NCI-H774 (cell line): ENCODE data around the gene PRKCA.
"Not testable (repeated sequence)": the region's sequence is repeated elsewhere in the genome, so short reads cannot be mapped to it uniquely, and the experiment has no call there.

Experiments
- DNase-seq: peaks from one replicate; lab custom pipeline; 2025; lab: John Stamatoyannopoulos, UW

PRKCA gene

DNA sequence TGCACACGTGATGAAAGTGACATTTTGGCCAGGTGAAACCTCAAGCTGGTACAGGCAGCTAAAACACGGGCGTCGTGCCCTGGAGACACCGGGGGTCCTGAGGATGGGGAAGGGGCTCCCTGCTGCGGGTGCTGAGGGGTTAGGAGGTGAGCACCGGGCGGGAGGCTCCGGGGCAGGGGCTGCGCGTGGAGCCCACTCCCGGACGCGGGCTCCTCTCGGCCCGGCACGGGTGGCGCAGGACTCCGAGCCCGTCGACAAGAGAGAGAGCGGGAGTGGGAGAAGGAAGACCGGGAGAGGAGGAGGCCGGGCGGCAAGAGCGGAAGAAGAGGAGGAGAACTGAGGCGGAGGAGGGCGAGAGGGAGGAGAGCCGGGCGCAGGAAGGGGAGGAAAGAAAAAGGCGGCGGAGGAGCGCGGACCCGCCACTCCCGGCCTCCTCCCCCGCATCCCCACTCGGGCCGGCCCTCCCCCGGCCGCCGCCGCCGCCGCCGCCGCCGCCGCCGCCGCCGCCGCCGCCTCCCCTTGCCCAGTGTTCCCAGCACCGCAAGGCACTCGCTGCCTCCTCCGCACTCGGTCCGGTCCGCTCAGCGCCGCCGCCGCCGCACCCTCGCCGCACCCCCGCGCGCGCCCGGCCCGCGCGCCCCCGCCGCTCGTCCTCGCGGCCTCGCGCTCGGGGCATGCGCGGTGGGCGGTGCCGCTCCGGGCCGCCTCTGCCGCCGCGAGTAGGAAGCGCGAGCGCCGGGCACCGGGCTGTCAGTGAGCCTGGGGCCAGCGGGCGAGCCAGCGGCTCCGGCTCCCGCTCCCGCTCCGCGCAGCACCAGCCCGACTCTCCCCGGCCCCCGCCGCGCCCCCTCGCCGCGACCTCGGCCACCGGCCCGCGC is at the start of gene PRKCA:
Gene PRKCA (plus strand): TSS at position 750 of the 878 bp plus-strand sequence.
- peak; percentile 91 for DNase-seq

DNA sequence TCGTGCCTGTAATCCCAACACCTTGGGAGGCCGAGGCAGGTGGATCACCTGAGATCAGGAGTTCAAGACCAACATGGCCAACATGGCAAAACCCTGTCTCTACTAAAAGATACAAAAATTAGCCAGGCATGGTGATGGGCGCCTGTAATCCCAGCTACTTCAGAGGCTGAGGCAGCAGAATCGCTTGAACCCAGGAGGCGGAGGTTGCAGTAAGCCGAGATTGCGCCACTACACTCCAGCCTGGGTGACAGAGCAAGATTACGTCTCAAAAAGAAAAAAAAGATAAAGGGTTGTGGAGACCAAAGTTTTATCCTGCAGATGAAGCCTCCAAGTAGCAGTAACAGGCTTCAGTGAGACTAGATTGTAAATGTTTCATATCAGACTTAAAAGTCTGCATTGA is 49.0 kb upstream of the PRKCA start:
- not testable (repeated sequence) for DNase-seq

DNA sequence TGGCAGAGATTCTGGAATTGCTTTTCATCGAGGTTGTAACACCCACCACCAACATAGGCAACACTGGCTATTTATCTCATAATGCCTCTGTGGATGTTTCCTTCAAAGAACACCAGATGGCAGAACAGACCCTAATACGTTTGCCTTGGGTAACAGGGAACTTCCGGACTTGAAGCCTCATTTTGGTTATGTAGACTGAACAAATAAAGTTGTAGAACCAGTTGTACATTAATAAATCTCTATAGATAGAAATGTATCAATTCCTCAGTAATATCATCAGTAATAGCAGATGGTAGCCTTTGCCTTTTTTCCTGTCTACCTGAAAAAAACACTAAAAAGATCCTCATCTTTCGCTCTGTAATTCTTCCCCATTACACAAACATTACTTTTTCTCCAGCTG is 47.3 kb upstream of the PRKCA start:
- DNase-seq: peak; percentile 77

DNA sequence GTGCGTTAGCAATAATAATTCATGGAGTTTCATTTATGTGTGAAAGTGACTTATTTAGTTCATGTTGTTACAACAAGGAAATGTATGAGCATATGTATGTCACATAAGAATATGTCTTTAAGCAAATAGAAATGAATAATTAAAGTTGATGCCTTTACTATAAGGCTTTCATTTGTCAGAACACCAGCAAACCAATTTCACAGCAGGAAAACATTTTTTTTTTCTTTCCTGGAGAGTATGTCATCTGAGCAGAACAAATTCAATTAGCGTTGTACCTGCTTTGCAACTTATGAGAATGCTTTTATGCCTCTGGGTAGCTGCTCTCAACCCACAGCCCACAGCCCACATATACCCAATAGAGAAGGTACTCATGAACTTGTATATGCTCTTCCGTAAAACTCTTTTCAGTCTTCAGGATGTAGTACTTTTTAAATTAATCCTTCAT is 46.9 kb upstream of the PRKCA start:
- DNase-seq: no peak

DNA sequence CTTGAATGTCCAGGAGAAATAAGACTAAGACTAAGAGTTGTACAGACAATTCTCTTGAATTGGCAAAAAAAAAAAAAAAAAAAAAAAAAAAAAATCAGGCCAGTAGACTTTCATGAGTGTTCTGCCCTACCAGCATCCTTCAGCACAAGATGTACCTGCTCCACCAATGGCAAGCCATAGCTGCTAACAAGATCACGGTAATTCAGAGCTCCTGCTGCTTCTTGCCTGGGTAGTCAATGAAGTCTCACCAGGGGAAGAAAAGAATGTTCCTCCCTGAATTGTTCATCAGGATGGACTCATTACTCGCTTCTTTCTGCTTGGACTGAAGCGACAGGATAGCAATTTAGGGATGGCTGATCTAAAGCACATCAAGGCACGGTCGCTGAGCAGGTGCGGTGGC is 42.1 kb upstream of the PRKCA start:
- DNase-seq: no peak

DNA sequence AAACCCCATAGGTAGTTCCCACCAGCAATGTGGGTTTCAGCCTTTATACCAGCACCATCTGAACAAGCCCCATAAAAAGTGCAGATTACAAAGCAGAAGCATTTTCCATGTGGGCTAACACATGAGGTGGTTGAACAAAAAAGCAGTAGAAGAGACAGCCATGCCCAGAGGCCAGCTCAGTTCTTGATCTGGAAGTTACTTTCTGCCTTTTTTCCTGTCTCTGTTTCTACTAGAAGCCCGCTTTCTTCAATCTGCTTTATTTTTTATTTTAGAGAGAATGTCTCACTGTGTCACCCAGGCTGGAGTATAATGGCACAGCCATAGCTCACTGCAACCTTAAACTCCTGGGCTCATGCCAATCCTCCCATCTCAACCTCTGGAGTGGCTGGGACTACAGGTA is 41.7 kb upstream of the PRKCA start:
- DNase-seq: no peak

DNA sequence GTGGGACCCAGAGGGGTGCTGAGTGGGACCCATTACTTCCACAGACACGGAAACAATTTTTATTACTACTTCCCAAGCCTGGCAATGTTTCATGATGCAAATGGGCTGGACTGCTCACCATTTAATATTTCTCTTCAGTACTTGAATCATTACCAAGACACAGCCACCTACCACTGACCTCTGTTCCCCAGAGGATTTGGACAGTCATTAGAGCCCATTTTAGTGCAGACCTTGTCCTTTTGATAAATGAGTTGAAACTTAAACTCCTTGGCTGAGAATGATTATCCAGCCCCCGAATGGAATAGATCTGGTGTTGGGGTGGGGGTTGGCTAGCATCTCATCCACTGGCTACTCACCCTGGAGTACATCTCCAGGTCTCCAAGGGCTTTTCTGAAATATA is 39.6 kb upstream of the PRKCA start:
- DNase-seq: no peak

DNA sequence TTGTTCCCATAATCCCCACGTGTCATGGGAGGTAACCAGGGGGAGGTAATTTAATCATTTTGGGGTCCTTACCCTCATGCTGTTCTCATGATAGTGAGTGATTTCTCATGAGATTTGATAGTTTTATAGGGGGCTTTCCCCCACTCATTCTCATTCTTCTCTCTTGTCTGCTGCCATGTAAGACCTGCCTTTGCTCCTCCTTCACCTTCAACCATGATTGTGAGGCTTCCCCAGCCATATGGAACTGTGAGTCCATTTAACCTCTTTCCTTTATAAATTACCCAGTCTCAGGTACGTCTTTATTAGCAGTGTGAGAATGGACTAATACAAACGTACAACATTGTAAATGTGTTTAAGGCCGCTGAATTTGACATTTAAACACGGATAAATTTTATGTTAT is 37.7 kb upstream of the PRKCA start:
- DNase-seq: no peak

DNA sequence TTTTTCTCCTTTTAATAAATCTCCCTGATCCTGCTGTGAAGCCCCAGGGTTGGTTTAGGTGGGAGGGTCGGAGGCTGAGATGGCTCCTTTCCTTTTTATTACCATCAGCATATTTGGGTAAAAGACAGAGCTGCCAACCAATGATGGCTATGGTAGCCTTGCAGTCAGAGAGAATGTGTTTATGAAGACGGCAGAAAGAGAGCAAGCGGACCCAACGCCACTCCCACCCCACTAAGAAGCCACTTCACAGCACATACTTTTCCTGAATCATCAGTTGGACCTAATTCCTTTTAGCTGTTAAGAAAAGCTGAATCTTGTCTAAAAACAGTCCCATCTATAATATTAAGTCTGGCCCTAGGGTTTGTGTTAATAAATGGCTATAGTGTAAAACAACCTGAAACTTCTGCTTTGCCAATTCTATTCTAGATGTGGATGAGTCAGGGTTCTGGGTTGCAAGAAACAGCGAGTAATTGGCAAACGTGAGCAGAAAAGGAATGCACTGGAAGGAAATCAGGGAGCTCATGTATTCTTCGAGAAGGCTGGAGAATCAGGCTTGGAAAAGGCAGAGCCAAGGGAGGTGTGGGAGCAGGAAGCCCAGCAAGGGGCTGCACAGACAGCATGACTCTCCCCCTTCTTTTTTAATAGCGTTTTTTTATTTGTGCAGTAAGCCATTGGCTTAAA is 34.0 kb upstream of the PRKCA start:
- no peak for DNase-seq

DNA sequence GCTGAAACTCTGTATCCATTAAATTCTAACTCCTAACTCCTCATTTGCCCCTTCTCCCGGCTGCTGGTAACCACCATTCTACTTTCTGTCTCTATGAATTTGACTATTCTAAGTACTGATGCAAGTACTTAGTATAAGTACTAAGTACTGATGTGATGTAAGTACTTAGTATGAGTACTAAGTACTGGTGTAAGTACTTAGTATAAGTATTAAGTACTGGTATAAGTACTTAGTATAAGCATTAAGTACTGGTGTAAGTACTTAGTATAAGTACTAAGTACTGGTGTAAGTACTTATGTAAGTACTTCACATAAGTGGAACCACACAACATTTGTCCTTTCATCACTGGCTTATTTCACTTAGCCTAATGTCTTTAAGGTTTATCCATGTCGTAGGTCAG is 32.3 kb upstream of the PRKCA start:
- DNase-seq: no peak

DNA sequence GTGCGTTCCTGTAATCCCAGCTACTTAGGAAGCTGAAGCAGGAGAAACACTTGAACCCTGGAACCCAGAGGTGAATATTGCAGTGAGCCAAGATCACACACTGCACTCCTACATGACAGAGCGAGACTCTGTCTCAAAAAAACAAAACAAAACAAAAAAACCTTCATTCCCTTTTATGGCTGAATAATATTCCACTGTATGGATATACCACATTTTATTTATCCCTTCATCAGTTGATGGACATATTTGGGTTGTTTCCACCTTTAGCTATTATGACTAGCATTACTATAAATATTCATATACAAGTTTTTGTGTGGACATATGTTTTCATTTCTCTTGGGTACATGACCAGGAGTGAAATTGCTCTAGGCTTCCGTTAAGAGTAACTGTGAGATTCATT is 30.9 kb upstream of the PRKCA start:
- no peak for DNase-seq

DNA sequence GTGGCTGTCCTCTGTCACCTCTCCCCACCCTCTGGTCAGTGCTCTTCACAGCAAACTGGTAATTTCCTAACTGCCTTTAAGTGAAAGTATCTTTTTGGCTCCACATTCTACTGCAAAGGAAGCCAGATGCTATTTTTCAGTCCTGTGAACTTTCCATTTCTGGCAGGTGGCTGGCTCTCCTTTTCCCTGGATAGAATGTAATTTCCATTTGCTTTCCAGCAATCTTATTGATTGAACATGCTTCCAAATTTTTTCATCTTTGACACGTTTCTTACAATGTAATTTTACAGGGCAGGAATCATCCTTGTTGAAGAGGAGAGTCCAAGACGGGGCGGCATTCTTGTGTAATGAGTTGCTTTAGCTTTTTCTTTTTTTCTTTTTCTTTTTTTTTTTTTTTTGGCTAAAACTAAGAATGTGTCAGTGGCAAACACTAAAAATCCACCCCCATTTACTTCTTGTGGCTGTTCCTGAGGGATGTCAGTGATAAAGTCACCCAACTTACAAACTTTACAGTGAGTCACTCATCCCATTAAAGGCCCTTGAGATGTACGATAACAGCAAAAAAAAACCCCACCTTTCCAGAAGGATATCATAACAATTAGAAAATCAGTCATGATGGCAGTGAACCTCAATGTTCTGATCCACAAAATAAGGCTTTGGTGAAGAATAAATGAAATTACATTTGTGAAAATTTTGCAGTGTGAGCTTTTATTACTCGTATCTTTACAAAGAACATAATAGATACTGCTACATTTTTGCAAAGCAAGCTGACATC is 29.4 kb upstream of the PRKCA start:
- DNase-seq: no peak

DNA sequence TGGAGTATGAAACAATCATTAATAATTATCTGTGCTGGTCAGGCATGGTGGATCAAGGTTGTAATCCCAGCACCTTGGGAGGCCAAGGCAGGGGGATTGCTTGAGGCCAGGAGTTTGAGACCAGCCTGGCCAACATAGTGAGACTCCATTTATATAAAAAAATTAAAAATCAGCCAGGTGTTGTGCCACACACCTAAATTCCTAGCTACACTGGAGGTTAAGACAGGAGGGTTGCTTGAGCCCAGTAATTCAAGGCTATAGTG is 28.9 kb upstream of the PRKCA start:
- DNase-seq: no peak

DNA sequence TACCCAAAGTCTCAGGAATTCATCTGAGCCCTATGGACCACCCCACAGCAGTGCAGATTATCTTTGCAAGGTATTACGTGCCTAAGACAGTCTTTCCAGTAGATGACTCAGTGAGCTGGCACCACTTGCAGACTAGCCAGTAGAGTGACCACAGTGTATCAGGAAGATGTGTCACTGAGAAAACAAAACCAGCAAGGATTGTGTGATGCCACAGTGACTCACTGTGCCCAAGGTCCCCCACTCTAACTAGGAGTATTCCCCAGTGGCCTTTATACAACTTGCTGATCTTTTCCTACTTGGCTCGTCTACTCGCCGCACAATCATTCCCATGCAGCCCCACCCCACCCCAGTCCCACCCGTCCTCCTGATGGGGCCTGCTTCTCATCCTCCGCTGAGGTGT is 26.8 kb upstream of the PRKCA start:
- no peak for DNase-seq

DNA sequence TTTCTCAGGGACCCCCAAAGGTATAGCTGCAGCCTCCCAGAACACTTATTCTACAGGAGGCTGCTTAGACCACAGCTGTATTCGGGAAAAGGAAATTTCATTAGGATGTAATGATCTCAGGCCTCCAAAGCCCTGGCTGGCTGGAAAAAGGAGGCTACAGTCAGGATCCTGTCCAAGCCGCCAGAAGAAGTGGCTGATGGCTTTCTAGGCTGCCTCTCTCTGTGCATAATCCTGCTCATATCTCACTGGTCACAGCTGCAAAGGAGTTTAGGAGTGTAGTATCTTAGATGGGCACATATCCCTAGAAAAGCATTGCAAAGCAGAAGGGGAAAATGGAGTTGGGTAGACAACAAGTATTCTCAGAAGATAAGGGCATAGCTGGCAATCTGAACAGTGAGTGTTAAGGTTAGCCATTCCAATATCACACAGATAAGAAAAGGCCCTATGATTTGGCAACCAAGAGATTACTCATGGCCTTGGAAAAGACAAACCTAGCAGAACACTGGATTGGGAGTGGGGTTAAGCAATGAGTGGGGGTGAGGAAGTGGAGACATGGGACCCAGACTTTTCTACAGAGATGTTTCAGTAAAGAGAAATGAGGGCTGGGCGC is 26.0 kb upstream of the PRKCA start:
- no peak for DNase-seq

DNA sequence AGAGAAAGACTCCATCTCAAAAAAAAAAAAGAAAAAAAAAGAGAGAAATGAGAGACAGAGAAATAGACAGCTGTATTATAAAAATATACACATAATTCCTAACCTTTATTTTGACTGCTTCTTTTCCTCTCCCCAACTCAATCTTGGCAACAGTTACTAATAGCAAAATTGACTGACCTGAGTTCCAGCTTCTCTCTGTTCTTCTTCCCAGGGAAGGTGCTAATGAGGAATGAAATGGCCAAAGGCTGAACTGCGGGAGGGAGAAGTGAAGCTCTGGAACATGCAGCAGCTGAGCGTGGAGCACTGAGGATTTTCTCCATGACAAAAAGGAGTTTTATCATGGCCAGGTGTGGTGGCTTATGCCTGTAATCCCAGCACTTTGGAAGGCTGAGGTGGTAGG is 25.2 kb upstream of the PRKCA start:
- no peak for DNase-seq

DNA sequence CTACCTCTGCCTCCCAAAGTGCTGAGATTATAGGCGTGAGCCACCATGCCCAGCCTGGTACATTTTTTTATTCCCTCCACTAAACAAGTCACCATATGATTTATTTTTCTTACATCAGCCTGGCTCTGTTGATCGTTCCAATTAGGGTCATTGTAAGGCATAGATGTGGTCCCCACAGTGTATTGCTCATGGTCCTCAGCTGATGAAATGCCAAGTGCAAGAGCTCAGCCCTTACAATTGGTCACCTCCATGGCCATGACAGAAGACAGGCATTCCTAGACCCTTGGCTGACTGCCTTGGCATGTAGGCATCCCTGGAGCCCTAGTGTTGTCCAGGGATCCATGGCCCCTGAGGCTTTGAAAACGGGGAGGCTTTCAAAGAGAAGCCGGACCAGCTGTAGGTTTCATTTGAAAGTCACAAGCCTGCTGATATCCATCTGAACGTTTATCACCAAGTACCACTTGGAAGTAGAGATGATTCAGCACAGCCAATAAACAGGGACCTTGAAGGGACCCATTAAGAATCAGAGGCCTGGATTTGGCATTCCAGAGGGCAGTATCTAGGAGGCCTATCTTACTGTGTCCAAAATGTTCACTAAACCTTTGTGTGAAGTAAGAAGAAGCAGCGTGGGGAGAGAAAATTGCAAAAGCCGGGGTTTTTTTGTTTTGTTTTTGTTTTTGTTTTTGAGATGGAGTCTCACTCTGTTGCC is 20.6 kb upstream of the PRKCA start:
- DNase-seq: no peak

DNA sequence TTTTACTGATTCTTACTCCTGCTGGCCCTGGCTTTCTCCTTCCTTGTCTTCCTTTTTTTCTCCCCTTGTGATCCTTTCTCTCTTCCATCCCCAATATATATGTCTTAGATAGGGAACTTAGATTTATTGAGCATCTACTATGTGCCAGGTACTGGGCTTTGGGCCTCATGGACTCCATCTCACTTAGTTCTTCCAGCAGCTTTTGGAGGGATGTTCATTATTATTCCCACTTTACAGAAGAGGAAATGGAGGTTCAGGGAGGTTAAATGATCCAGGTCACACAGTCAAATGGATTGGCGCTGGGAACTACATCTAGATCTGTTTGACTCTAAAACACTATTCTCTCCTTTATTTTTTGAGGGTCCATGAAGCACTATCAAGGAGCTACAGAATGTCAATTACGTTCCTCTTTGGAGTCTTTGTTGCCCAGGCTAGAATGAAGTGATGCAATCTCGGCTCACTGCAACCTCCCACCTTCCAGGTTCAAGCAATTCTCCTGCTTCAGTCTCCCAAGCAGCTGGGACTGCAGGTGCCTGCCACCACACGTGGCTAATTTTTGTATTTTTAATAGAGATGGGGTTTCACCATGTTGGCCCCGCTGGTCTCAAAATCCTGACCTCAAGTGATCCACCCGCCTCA is 19.0 kb upstream of the PRKCA start:
- DNase-seq: no peak

DNA sequence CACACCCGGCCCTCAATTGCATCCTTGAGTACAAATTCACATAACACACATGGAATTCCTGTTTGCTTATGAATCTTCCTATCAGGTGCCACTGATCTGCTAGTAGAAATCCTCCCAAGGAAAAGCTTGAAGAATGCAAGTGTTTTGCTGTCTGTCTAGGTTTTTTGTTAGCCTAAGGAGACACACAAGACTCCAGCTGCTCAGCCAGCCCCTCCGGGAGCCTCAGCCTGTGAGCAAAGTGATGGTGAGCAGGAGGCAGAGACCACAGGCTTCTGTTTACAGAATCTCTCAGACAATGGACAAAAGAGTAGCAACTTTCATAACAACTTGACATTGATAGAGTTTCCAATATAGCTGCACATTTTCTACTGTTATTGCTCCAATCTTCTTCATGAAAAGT is 18.4 kb upstream of the PRKCA start:
- no peak for DNase-seq

DNA sequence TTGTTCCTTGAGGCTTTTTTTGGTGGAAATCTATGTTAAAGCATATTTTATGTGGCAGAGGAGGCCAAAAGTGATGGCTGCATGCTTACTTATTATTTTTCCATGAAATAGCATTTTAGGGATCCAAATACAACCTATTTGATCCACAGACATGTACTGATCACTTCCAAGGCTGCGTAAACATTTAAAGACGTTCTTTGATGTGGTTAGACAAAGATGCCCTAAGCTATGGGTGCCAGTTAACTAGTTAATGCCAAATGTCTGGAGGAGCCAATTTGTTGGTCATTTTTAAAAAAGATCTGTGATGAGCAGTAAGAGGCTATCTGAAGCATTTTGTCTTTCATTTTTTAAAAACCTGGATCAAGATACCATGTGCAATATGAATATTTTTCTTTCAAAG is 17.3 kb upstream of the PRKCA start:
- DNase-seq: no peak

DNA sequence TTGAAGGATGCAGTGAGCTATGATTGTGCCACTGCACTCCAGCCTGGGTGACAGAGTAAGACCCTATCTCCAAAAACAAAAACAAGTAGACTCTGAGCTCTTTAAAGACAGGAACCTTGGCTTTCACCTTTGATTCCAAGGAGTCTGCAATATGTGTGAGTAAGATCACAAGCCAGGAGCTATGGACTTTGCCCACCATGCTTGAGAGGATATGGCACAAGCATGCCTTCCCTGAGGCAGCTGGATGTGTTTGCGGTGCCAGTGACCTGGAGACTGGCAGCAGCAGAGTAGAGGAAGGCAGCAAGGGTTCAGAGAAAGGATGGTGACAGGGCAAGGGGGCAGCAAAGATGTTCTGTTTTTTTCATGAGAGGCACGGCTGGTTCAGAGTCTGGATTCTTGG is 14.5 kb upstream of the PRKCA start:
- DNase-seq: no peak
